Measurements from ENCODE around the gene C2CD3.

C2CD3 gene

GRCh38 chr11:74007691-74008372 lies 163.0 kb downstream of the C2CD3 start:
- Histone ChIP-seq H3K4me2 (ENCODE audit: low read length) (no peak overlapping the region), H3K36me3 (ENCODE audit: control insufficient read depth in 1 of 2, insufficient read depth in 2 of 2, low read length in 2 of 2) (peaks cover 0 to 4% of the 10 kb centered on the region in 2 experiments), H2AK5ac (ENCODE audit: low read length) (no peak overlapping the region), H3K9ac (ENCODE audit: low read length) (no peak overlapping the region), H2BK12ac (ENCODE audit: low read length) (no peak overlapping the region), H3K4ac (ENCODE audit: low read depth, low read length) (no peak overlapping the region), H3K9me3 (ENCODE audit: insufficient read depth, low read depth, low read length) (no peaks in the 10 kb centered on the region), H3K18ac (ENCODE audit: low read length) (no peak overlapping the region), H3K79me1 (ENCODE audit: low read length) (no peaks in the 10 kb centered on the region), H3K4me1 (ENCODE audit: control insufficient read depth in 1 of 2, insufficient read depth in 2 of 2, low read length in 2 of 2) (no peaks in the 10 kb centered on the region), H3K27ac (ENCODE audit: low read depth, low read length) (no peak overlapping the region), H3K14ac (ENCODE audit: low read length) (no peak overlapping the region), H3K79me2 (ENCODE audit: control insufficient read depth, insufficient read depth, low read length, poor library complexity) (no peaks in the 10 kb centered on the region), H4K8ac (ENCODE audit: low read depth, low read length) (no peak overlapping the region), H2AFZ (ENCODE audit: insufficient read depth, low read length, poor library complexity) (no peak overlapping the region), H3K27me3 (ENCODE audit: insufficient read depth, low read length) (no peaks in the 10 kb centered on the region), H4K91ac (ENCODE audit: low read depth, low read length) (no peak overlapping the region), H4K12ac (ENCODE audit: low read depth, low read length) (no peak overlapping the region), H3K23ac (ENCODE audit: low read length) (no peak overlapping the region), H2BK120ac (ENCODE audit: insufficient read depth, low read length, poor library complexity) (no peak overlapping the region), H3K4me3 (ENCODE audit: low read depth, low read length) (no peak overlapping the region), H2BK5ac (ENCODE audit: low read depth, low read length, poor library complexity) (no peak overlapping the region)
- DNase-seq: no peak
- no CpG with 5 or more reads among the region's 6 CpGs for WGBS (ENCODE audit: extremely low coverage, insufficient coverage, insufficient read length)

- peaks cover 0 to 4% of the 10 kb centered on the region in 2 experiments for H3K36me3 ChIP-seq (ENCODE audit: control insufficient read depth in 1 of 2, insufficient read depth in 2 of 2, low read length in 2 of 2)
Measured at GRCh38 chr11:74006743-74007304, 164.0 kb downstream of the C2CD3 start.

GRCh38 chr11:74005721-74006517 lies 164.9 kb downstream of the C2CD3 start:
- Histone ChIP-seq H3K79me1 (ENCODE audit: low read length) (no peaks in the 10 kb centered on the region), H3K9ac (ENCODE audit: low read length) (no peak overlapping the region), H4K8ac (ENCODE audit: low read depth, low read length) (no peak overlapping the region), H3K4me2 (ENCODE audit: low read length) (no peak overlapping the region), H4K91ac (ENCODE audit: low read depth, low read length) (no peak overlapping the region), H2AK5ac (ENCODE audit: low read length) (no peak overlapping the region), H3K18ac (ENCODE audit: low read length) (no peak overlapping the region), H3K36me3 (ENCODE audit: control insufficient read depth in 1 of 2, insufficient read depth in 2 of 2, low read length in 2 of 2) (peaks cover 0 to 6% of the 10 kb centered on the region in 2 experiments), H3K23ac (ENCODE audit: low read length) (no peak overlapping the region), H3K27me3 (ENCODE audit: insufficient read depth, low read length) (no peaks in the 10 kb centered on the region), H3K27ac (ENCODE audit: low read depth, low read length) (no peak overlapping the region), H3K4ac (ENCODE audit: low read depth, low read length) (no peak overlapping the region), H3K9me3 (ENCODE audit: insufficient read depth, low read depth, low read length) (peaks cover 2% of the 10 kb centered on the region), H2BK5ac (ENCODE audit: low read depth, low read length, poor library complexity) (no peak overlapping the region), H3K4me3 (ENCODE audit: low read depth, low read length) (no peak overlapping the region), H2BK12ac (ENCODE audit: low read length) (no peak overlapping the region), H3K14ac (ENCODE audit: low read length) (no peak overlapping the region), H4K12ac (ENCODE audit: low read depth, low read length) (no peak overlapping the region), H3K4me1 (ENCODE audit: control insufficient read depth in 1 of 2, insufficient read depth in 2 of 2, low read length in 2 of 2) (no peaks in the 10 kb centered on the region), H2BK120ac (ENCODE audit: insufficient read depth, low read length, poor library complexity) (no peak overlapping the region), H3K79me2 (ENCODE audit: control insufficient read depth, insufficient read depth, low read length, poor library complexity) (no peaks in the 10 kb centered on the region), H2AFZ (ENCODE audit: insufficient read depth, low read length, poor library complexity) (no peak overlapping the region)
- WGBS (ENCODE audit: extremely low coverage, insufficient coverage, insufficient read length): no CpG with 5 or more reads among the region's 29 CpGs
- no peak for DNase-seq

More at GRCh38 chr11:74006743-74007304, 164.0 kb downstream of the C2CD3 start:
- Histone ChIP-seq H3K14ac (ENCODE audit: low read length) (no peak overlapping the region), H3K4me3 (ENCODE audit: low read depth, low read length) (no peak overlapping the region), H3K27me3 (ENCODE audit: insufficient read depth, low read length) (no peaks in the 10 kb centered on the region), H2BK5ac (ENCODE audit: low read depth, low read length, poor library complexity) (no peak overlapping the region), H3K9ac (ENCODE audit: low read length) (no peak overlapping the region), H3K4ac (ENCODE audit: low read depth, low read length) (no peak overlapping the region), H4K91ac (ENCODE audit: low read depth, low read length) (no peak overlapping the region), H3K79me1 (ENCODE audit: low read length) (no peaks in the 10 kb centered on the region), H4K8ac (ENCODE audit: low read depth, low read length) (no peak overlapping the region), H2AK5ac (ENCODE audit: low read length) (no peak overlapping the region), H3K79me2 (ENCODE audit: control insufficient read depth, insufficient read depth, low read length, poor library complexity) (no peaks in the 10 kb centered on the region), H2AFZ (ENCODE audit: insufficient read depth, low read length, poor library complexity) (no peak overlapping the region), H2BK12ac (ENCODE audit: low read length) (no peak overlapping the region), H2BK120ac (ENCODE audit: insufficient read depth, low read length, poor library complexity) (no peak overlapping the region), H3K27ac (ENCODE audit: low read depth, low read length) (no peak overlapping the region), H3K23ac (ENCODE audit: low read length) (no peak overlapping the region), H3K4me2 (ENCODE audit: low read length) (no peak overlapping the region), H3K18ac (ENCODE audit: low read length) (no peak overlapping the region), H3K9me3 (ENCODE audit: insufficient read depth, low read depth, low read length) (peaks cover 2% of the 10 kb centered on the region), H4K12ac (ENCODE audit: low read depth, low read length) (no peak overlapping the region), H3K4me1 (ENCODE audit: control insufficient read depth in 1 of 2, insufficient read depth in 2 of 2, low read length in 2 of 2) (no peaks in the 10 kb centered on the region)
- no peak for DNase-seq
- no CpG with 5 or more reads among the region's 7 CpGs for WGBS (ENCODE audit: extremely low coverage, insufficient coverage, insufficient read length)

- no peak overlapping the region for H2BK12ac ChIP-seq (ENCODE audit: low read length)
Measured at GRCh38 chr11:74004759-74005615, 165.8 kb downstream of the C2CD3 start.

More at GRCh38 chr11:74004759-74005615, 165.8 kb downstream of the C2CD3 start:
- Histone ChIP-seq H3K4me3 (ENCODE audit: low read depth, low read length) (no peak overlapping the region), H3K4me2 (ENCODE audit: low read length) (no peak overlapping the region), H3K79me2 (ENCODE audit: control insufficient read depth, insufficient read depth, low read length, poor library complexity) (no peaks in the 10 kb centered on the region), H3K79me1 (ENCODE audit: low read length) (no peaks in the 10 kb centered on the region), H3K4me1 (ENCODE audit: control insufficient read depth in 1 of 2, insufficient read depth in 2 of 2, low read length in 2 of 2) (no peaks in the 10 kb centered on the region), H3K36me3 (ENCODE audit: control insufficient read depth in 1 of 2, insufficient read depth in 2 of 2, low read length in 2 of 2) (peaks cover 0 to 7% of the 10 kb centered on the region in 2 experiments), H3K9ac (ENCODE audit: low read length) (no peak overlapping the region), H3K18ac (ENCODE audit: low read length) (no peak overlapping the region), H3K27me3 (ENCODE audit: insufficient read depth, low read length) (no peaks in the 10 kb centered on the region), H3K4ac (ENCODE audit: low read depth, low read length) (no peak overlapping the region), H2BK5ac (ENCODE audit: low read depth, low read length, poor library complexity) (no peak overlapping the region), H3K27ac (ENCODE audit: low read depth, low read length) (no peak overlapping the region), H2BK120ac (ENCODE audit: insufficient read depth, low read length, poor library complexity) (no peak overlapping the region), H3K23ac (ENCODE audit: low read length) (no peak overlapping the region), H2AFZ (ENCODE audit: insufficient read depth, low read length, poor library complexity) (no peak overlapping the region), H4K91ac (ENCODE audit: low read depth, low read length) (no peak overlapping the region), H2AK5ac (ENCODE audit: low read length) (no peak overlapping the region), H4K12ac (ENCODE audit: low read depth, low read length) (no peak overlapping the region), H4K8ac (ENCODE audit: low read depth, low read length) (no peak overlapping the region), H3K14ac (ENCODE audit: low read length) (no peak overlapping the region), H3K9me3 (ENCODE audit: insufficient read depth, low read depth, low read length) (peaks cover 2% of the 10 kb centered on the region)
- no peak for DNase-seq
- no CpG with 5 or more reads among the region's 11 CpGs for WGBS (ENCODE audit: extremely low coverage, insufficient coverage, insufficient read length)

Measured in trophoblast cell (in vitro differentiated cells and primary cell).